ENCODE results near the gene UBALD1. TPM values are rescaled to one million over a fixed set of nuclear protein-coding genes. Genes with fewer than 3 reads are reported as not detected.

Gene UBALD1
- total RNA-seq, 1 donor from 2014 or later = 22.9 TPM

DNA sequence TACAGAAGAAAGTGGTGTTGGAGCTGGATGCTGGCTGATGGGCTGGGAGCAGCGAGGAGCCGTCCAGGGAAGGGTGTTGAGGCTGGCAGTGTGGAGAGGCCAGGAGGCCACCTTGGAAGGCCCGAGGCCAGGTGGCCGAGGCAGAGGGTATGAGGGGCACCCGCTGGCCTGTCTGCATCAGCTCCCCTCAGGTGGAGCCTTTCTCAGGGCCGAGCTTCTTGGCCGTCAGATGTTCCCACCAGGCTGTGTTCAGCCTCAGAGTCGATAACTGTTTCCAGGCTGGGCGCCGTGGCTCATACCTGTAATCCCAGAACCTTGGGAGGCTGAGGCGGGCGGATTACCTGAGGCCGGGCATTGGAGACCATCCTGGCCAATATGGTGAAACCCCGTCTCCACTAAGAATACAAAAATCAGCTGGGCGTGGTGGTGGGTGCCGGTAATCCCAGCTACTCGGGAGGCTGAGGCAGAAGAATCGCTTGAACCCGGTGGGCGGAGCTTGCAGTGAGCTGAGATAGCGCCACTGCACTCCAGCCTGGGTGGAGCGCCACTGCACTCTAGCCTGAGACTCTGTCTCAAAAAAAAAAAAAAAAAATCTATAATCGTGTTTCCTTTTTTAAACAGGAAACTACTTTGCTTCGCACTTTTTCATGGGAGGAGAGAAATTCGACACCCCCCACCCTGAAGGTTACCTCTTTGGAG lies 35.2 kb upstream of the UBALD1 start:
- Mint-ChIP-seq H3K36me3 (ENCODE audit: low read depth) (peaks cover 10% of the 10 kb centered on the region), H3K27ac (ENCODE audit: unreplicated experiment) (no peak overlapping the region), H3K9me3 (ENCODE audit: low read depth) (no peaks in the 10 kb centered on the region), H3K4me3 (ENCODE audit: unreplicated experiment) (no peak overlapping the region), H3K27me3 (ENCODE audit: low read depth) (no peaks in the 10 kb centered on the region), H3K4me1 (ENCODE audit: low read depth) (no peaks in the 10 kb centered on the region)
- TF ChIP-seq, protein P1, sequence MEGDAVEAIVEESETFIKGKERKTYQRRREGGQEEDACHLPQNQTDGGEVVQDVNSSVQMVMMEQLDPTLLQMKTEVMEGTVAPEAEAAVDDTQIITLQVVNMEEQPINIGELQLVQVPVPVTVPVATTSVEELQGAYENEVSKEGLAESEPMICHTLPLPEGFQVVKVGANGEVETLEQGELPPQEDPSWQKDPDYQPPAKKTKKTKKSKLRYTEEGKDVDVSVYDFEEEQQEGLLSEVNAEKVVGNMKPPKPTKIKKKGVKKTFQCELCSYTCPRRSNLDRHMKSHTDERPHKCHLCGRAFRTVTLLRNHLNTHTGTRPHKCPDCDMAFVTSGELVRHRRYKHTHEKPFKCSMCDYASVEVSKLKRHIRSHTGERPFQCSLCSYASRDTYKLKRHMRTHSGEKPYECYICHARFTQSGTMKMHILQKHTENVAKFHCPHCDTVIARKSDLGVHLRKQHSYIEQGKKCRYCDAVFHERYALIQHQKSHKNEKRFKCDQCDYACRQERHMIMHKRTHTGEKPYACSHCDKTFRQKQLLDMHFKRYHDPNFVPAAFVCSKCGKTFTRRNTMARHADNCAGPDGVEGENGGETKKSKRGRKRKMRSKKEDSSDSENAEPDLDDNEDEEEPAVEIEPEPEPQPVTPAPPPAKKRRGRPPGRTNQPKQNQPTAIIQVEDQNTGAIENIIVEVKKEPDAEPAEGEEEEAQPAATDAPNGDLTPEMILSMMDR (IDR thresholded peaks at IDR 0.05) = no peak
- no peak for DNase-seq (ENCODE audit: low spot score)

DNA sequence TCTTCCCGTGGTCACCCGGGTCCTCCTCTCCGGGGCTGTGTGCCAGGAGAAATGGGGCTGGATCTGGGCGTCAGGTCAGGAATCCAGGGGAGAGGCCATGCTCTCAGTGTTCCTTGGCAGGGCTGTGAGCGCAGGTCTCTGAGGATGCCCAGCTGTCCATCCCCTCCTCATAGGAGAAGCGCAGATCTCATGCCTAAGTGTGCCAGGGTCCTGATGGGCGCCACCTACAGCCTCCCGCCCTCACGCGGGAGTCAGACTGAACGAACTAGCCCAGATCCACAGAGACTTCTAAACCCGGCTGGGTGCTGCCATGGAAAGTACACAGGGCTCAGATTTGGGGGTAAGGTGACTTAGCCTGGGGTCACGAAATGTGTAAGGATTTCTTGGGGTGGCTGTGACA lies 34.2 kb upstream of the UBALD1 start:
- no peak overlapping the region for H3K27ac Mint-ChIP-seq (ENCODE audit: unreplicated experiment)
- no peaks in the 10 kb centered on the region for H3K4me1 Mint-ChIP-seq (ENCODE audit: low read depth)
- DNase-seq (ENCODE audit: low spot score) = no peak
- no peak overlapping the region for H3K4me3 Mint-ChIP-seq (ENCODE audit: unreplicated experiment)
- H3K36me3 Mint-ChIP-seq (ENCODE audit: low read depth) = peaks cover 9% of the 10 kb centered on the region
- TF ChIP-seq, protein P1 (IDR thresholded peaks at IDR 0.05) = no peak
- H3K9me3 Mint-ChIP-seq (ENCODE audit: low read depth) = no peaks in the 10 kb centered on the region
- H3K27me3 Mint-ChIP-seq (ENCODE audit: low read depth) = no peaks in the 10 kb centered on the region

DNA sequence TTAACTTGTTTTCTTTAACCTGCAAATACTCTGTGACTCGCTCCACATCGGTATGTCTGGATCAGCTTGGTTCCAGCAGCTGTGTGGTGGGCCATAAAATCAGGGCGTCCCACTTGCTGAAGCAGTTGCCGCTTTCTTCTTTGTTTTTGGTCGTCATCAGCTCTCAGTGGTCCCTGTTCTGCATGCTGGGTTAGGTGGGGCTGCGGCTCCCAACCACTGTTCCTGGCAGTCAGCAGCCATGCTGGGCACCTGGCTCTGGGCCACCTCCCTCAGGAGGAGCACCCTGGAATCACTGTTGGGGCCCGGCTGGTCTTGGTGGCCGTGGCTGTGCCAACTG lies 32.9 kb upstream of the UBALD1 start:
- no peak for DNase-seq (ENCODE audit: low spot score)
- H3K27ac Mint-ChIP-seq (ENCODE audit: unreplicated experiment) = peak overlapping the region; percentile 19

DNA sequence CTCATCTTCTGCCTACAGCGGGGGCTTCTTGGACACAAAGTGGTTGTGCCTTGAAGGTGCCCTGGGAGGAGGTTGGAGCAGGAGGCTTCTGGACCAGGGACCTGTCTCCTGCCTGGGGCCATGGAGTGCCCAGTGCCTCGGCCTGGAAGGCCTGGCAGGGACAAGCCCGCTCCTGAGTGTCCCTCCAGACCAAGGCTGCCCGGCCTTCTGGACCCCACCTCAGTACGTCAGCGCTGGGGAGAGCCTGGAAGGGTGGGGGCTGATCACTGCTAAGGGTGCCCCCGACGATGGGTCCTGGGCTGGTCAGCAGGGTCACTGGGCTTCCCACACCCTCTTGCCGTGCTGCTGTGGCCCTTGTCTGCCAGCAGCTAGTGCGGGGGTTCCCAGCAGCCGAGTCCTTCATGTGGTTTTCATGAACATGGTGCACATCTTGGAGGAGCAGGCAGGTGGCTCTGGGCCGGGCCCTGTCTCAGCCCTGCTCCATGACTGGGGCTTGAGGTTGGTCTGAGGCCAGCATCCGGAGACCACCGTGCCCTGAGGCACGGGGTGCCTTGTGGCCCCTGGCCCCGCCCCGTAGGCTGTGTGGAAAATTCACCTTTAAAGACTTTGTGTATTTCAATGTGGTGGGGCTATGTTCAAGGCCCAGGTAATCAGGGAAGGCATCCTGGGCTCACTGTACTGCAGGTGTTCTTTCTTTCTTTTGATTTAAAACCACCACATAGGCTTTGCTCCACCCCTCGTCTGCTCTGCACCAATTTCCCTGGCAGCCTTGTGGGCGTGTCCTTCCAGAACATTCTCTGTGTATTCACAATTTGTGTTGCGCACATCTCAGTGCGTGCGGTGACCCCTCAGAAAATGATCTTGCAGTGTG lies 32.3 kb upstream of the UBALD1 start:
- H3K36me3 Mint-ChIP-seq (ENCODE audit: low read depth) = peaks cover 5% of the 10 kb centered on the region
- H3K4me1 Mint-ChIP-seq (ENCODE audit: low read depth) = no peaks in the 10 kb centered on the region
- no peak overlapping the region for H3K27ac Mint-ChIP-seq (ENCODE audit: unreplicated experiment)
- H3K9me3 Mint-ChIP-seq (ENCODE audit: low read depth) = no peaks in the 10 kb centered on the region
- DNase-seq (ENCODE audit: low spot score) = no peak
- TF ChIP-seq, protein P1 (IDR thresholded peaks at IDR 0.05) = no peak
- no peaks in the 10 kb centered on the region for H3K27me3 Mint-ChIP-seq (ENCODE audit: low read depth)
- no peak overlapping the region for H3K4me3 Mint-ChIP-seq (ENCODE audit: unreplicated experiment)

More for the DNA sequence above, 32.9 kb upstream of the UBALD1 start:
- peaks cover 5% of the 10 kb centered on the region for H3K36me3 Mint-ChIP-seq (ENCODE audit: low read depth)
- TF ChIP-seq, protein P1 (IDR thresholded peaks at IDR 0.05) = no peak
- no peaks in the 10 kb centered on the region for H3K4me1 Mint-ChIP-seq (ENCODE audit: low read depth)
- H3K27me3 Mint-ChIP-seq (ENCODE audit: low read depth) = no peaks in the 10 kb centered on the region
- H3K9me3 Mint-ChIP-seq (ENCODE audit: low read depth) = no peaks in the 10 kb centered on the region
- H3K4me3 Mint-ChIP-seq (ENCODE audit: unreplicated experiment) = no peak overlapping the region

DNA sequence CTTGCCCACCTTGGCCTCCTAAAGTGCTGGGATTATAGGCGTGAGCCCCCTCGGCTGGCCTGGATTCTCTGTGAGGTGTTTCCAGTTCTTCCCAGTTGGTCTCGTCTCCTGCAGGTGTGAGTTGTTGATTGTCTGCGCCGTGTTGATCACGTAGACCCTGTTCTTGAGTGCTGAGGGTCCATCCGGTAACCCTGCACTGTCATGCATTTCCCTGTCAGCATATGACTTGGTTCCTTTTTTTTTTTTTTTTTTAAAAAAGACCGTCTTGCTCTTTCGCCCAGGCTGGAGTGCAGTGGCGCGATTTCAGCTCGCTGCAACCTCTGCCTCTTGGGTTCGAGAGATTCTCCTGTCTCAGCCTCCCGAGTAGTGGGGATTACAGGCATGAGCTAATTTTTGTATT lies 27.2 kb upstream of the UBALD1 start:
- TF ChIP-seq, protein P1 (IDR thresholded peaks at IDR 0.05) = no peak
- H3K27ac Mint-ChIP-seq (ENCODE audit: unreplicated experiment) = no peak overlapping the region
- H3K4me1 Mint-ChIP-seq (ENCODE audit: low read depth) = peaks cover 8% of the 10 kb centered on the region
- DNase-seq (ENCODE audit: low spot score) = no peak
- H3K4me3 Mint-ChIP-seq (ENCODE audit: unreplicated experiment) = no peak overlapping the region
- H3K27me3 Mint-ChIP-seq (ENCODE audit: low read depth) = no peaks in the 10 kb centered on the region
- H3K9me3 Mint-ChIP-seq (ENCODE audit: low read depth) = no peaks in the 10 kb centered on the region
- peaks cover 2% of the 10 kb centered on the region for H3K36me3 Mint-ChIP-seq (ENCODE audit: low read depth)
